NCI-H524 treated with DMSO at 0.1 percent for 48 hours (cell line): ENCODE data around the gene COL27A1.
A peak's percentile ranks its signal among the peaks of the same experiment; 100 is the strongest.
"Not testable (repeated sequence)": the region's sequence is repeated elsewhere in the genome, so short reads cannot be mapped to it uniquely, and the experiment has no call there.

Source experiments
- DNase-seq: peaks from one replicate; lab custom pipeline; 2025; lab: John Stamatoyannopoulos, UW

The COL27A1 gene

GRCh38 chr9:114123031-114123977 lies 32.0 kb upstream of the COL27A1 start:
- DNase-seq: no peak

GRCh38 chr9:114124138-114124537 lies 31.2 kb upstream of the COL27A1 start:
- no peak for DNase-seq

- DNase-seq: no peak
Observed at GRCh38 chr9:114124666-114125475, 30.5 kb upstream of the COL27A1 start.

- no peak for DNase-seq
Observed at GRCh38 chr9:114125476-114126013, 29.8 kb upstream of the COL27A1 start.

- DNase-seq: no peak
Observed at GRCh38 chr9:114126247-114127060, 28.9 kb upstream of the COL27A1 start.

GRCh38 chr9:114128759-114129158 lies 26.6 kb upstream of the COL27A1 start:
- DNase-seq: not testable (repeated sequence)

DNA sequence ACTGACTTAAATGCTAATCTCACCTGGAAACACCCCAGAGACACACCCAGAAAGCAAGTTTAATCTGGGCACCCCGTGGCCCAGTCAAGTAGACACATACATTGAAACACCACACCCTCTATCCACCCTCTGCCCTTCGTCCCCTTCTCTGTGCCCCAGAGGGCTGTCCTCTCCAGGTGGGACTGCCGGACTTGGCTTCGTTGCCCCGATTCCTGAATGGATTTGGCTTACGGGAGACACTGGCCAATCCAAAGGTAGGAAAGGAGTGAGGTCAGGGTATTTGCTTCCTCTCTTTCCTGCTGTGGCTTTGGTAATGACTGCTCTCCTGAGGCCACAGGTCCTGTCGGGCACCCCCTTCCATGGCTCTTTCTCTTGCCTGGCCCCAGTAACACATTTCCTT lies 25.2 kb upstream of the COL27A1 start:
- no peak for DNase-seq

DNA sequence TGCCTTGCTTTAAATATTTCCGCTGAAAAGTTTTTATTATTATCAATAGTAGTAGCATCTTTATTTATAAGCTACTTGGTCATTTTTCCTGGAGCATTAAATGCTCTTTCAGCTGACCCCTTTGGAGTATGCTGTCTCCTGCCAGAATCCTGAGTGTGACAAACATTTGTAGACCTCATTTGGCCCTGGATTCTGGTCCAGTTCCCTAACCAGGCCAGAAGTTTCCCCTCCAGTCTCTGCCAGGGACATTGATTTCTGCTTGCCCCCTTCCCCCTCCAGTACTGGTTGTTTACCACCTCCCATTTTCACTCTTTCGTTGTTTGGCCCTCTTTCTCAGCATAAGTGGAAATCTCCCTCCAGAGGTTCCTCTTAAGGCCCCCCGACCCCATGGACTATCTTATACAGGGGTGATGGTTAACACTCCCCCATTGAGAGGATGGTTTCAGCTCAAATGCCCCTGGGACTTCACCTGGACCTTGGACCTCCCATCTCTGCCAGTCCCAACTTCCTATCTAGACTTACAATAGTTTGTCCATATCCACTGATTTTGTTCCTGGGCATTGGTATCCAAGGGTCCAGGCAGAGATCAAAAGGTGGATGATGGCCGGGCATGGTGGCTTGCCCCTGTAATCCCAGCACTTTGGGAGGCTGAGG lies 24.6 kb upstream of the COL27A1 start:
- DNase-seq: no peak

GRCh38 chr9:114131808-114132549 lies 23.4 kb upstream of the COL27A1 start:
- no peak for DNase-seq

- DNase-seq: no peak
Observed at GRCh38 chr9:114132550-114132918, 22.8 kb upstream of the COL27A1 start.

DNA sequence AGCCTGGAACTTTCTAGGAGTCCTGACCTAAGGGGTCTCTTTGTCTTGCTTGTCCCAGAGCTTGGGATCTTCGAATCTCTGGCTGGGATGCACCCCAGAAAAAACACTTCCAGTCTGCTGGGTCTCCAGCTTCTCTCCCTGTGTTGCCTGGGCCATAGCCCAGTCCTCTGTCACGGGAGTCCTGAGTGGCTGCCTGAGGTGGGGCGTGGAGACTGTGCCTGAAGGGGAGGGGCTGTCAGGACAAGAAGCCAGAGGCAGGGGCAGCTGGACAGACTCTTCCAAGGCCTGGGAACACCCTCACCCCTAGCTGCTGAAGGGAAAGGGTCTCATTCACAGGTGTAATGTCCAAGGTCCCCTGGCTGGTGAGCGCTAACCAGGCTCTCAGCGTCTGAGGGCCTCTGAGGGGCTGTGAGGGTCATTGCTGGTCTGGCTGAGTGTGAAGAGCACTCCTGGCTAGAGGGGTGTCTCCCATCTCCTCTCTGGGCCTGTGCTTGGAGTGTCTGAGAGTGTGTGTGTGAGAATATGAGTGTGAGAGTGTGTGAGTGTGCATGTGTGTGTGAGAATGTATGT lies 20.4 kb upstream of the COL27A1 start:
- no peak for DNase-seq

DNA sequence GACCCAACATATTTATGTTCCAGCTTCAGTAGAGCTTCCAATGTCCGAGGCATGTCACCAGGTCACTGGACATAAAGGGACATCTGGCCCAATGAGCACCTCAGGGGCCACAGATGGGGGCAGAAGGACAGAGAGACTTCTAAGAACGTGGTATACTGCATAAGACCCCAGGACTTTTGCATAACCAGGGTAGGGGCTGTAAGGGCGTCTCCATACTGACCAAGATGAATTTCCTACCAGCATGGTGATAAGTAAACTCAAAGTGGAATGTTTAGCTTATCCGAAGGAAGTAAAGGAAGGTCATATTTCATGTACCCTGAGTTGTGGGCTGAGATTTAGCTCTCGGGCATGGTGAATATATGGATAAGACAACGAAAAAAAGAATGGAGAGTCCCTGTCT lies 17.5 kb upstream of the COL27A1 start:
- DNase-seq: no peak

- no peak for DNase-seq
Observed at GRCh38 chr9:114138552-114138971, 16.8 kb upstream of the COL27A1 start.

DNA sequence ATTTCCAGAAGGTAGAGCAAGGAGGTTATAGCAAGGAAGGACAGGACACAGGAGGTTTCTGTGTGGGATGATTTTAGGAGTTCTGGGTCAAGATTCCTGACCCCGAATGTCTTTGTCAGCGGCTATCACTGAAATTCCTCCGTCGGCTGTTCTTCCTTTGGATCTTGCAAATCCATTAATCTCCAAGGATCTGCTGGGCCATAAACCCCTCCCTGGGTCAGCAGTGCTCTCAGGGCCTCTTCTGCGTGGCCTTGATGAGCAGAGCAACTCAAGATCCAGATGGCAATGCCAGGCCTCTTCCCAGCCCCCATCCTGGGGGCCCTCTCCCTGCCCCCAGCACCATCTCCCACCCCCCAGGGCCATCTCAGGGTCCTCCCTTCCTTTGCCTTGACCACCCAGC lies 16.3 kb upstream of the COL27A1 start:
- DNase-seq: no peak

DNA sequence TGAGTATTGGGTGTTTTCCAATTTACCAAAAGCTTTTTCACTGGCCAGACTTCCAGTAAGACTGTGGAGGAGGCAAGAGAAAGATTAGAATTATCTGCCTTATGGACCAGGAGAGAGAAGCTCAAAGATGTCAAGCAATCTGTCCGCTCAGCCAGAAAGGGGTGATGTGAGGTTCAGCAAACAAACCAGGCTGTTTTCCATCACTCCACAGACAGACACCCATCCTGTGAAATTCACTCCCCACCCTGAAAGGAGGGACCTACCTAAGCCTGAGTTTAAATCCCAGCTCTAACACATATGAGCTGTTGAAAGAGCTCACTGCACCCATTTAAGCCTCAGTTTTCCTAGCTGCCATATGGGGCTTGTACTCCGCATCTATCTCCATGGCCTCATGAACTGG lies 14.9 kb upstream of the COL27A1 start:
- DNase-seq: no peak

DNA sequence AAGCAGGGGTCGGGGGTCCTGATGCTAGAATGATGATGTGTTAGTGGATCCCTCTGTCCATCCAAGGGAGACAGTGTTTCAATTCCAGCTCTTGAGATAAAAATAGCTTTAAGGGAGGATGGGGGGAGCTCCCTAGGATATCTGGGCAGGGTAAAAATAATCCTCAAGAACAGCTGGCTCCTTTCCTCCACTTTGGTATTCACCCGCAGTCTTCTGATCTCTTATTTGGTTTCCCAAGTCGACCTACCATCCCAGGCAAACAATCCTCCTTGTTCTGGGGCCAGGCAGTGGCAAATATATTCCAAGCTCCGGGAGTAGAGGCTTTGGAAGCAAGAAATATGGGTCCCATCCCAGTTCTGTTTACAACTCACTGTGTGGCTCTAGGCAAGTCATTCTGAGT lies 14.5 kb upstream of the COL27A1 start:
- DNase-seq: peak; percentile 33

DNA sequence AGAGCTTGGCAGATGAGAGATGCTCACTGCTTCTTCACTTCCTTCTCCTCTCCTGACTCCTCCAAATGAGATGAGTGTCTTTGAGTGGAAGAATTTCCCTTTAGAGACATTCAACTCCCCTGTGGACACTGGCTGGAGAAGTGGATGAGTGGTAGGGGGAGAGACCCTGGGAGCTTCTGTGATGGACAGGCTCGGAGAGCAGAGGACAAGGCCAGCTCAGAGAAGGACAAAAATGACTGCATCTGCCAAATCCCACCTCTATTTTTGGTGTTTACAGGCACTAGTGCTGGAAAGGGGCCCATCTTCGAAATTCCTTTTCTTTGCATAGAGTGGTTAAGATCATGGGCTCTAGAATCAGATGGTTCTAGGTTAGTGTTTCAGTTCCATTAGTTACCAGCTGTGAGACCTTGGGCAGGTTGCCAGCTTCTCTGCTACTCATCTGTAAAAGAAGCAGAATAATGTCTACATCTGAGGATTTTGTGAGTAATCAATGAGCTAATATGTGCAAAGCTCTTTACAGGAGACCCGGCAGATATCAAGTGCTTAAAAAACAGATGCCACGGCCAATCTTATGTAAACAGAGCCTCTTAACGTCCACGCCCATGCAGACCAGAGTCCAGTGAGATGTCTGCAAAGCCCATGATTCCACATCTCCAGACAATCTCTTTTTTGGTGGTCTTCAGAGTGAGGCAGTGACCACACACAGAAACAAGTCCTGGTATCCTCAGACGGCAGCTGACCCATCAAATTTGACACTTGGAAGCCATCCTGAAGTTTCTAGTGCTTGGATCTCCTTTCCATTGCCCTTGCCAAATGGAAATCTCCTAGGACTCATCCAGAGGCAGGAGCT lies 13.6 kb upstream of the COL27A1 start:
- DNase-seq: peak; percentile 83

- DNase-seq: no peak
Observed at GRCh38 chr9:114143234-114143633, 12.1 kb upstream of the COL27A1 start.

DNA sequence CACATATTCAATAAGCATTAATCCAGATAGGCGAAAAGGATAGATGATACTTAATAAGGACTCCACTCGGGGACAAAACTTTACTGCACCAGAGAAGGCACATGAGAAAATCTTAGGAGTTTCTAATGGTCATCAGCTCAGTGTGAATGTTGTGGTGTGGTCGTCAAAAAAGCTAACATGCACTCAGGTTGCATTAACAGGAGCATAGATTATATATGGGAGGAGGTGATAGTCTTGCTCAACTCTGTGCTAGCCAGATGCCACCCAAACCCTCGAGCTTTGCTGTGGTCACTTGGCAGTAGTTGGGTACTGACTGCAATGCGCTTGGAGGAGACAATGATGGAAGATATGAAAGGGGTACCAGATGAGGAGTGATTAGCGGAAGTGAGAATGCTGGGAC lies 8.6 kb upstream of the COL27A1 start:
- DNase-seq: no peak
